Osteoblast (primary cell): ENCODE data around the gene NOS2. TPM values are rescaled to one million over a fixed set of nuclear protein-coding genes. Genes with fewer than 3 reads are reported as not detected.

ENCODE experiments used
- DNase-seq: peaks from one replicate; pipeline ENCODE4 v3.0.0; 2011; ENCODE audit warnings: low spot score, mixed read lengths; ENCODE audit not compliant: insufficient read length; ENCODE audit errors: missing footprints
- H2AFZ ChIP-seq: 2 replicates; pipeline ENCODE4 v1.6.0; 2011; ENCODE audit warnings: mild to moderate bottlenecking, low read length
- H3K27ac ChIP-seq: 2 replicates; pipeline ENCODE4 v1.5.1; 2011; ENCODE audit warnings: mild to moderate bottlenecking, low read depth, low read length, moderate library complexity
- H3K27me3 ChIP-seq: 2 replicates; pipeline ENCODE4 v1.6.0; 2012; ENCODE audit warnings: mild to moderate bottlenecking, control low read depth, inconsistent platforms, low read length, moderate library complexity; ENCODE audit not compliant: insufficient read depth
- H3K36me3 ChIP-seq: 2 replicates; pipeline ENCODE4 v1.5.1; 2011; ENCODE audit warnings: mild to moderate bottlenecking, low read length, control low read depth, moderate library complexity; ENCODE audit not compliant: insufficient read depth
- H3K4me1 ChIP-seq: 2 replicates; pipeline ENCODE4 v1.5.1; 2011; ENCODE audit warnings: mild to moderate bottlenecking, low read length, control low read depth, moderate library complexity; ENCODE audit not compliant: insufficient read depth
- H3K4me2 ChIP-seq: 2 replicates; pipeline ENCODE4 v1.6.0; 2011; ENCODE audit warnings: mild to moderate bottlenecking, low read length; ENCODE audit not compliant: insufficient read depth
- H3K4me3 ChIP-seq: fragments of 200-600 bp; sonication (generic); 3 replicates; pipeline ENCODE4 v1.5.1; 2012; ENCODE audit warnings: mild to moderate bottlenecking, low read length, inconsistent platforms; ENCODE audit not compliant: insufficient read depth
- H3K79me2 ChIP-seq: 2 replicates; pipeline ENCODE4 v1.6.0; 2012; ENCODE audit warnings: mild to moderate bottlenecking, low read length, control low read depth, inconsistent platforms; ENCODE audit not compliant: insufficient read depth
- H3K9me3 ChIP-seq: 2 replicates; pipeline ENCODE4 v1.5.1; 2011; ENCODE audit warnings: low read depth, low read length, control low read depth
- H4K20me1 ChIP-seq: 2 replicates; pipeline ENCODE4 v1.6.0; 2012; ENCODE audit warnings: mild to moderate bottlenecking, low read length, control low read depth; ENCODE audit not compliant: insufficient read depth
- total RNA-seq: library from RNA; depleted of rRNA; stranded (reverse); fragments of >200 nt; gene quantifications from 2 replicates; pipeline ENCODE4 v1.2.3, GENCODE V29; 2012
- TF ChIP-seq, protein P1 (sequence below): IDR thresholded peaks from 2 replicates; pipeline ENCODE4 v1.5.1; 2011; ENCODE audit warnings: mild to moderate bottlenecking, low read depth, low read length, moderate library complexity; ENCODE audit errors: extremely low read depth

Gene NOS2
- total RNA-seq, 1 donor, result not detected

DNA sequence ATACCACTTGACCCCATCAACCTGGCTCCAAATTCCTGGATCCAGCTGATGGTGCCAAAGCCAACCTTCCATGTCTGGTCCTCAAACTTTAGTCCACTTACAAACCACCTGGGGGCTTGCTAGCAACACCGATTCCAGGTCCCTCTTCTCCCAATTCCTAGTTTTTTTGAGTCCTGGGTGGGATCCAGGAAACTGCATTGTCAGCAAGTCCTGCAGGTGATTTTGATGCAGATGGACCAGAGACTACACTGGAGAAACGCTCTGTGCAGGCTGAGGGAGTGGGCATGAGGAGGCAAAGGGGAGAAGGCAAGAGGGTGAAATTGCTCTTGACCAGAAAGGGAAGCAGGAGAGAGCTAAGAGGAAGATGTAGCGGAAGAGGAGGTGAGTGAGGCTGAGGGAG lies 21.0 kb upstream of the NOS2 start:
- H3K4me1 ChIP-seq, result no peaks in the 10 kb centered on the region
- H3K27me3 ChIP-seq, result no peaks in the 10 kb centered on the region
- no peak overlapping the region for H3K4me2 ChIP-seq
- H3K4me3 ChIP-seq, result no peak overlapping the region
- H3K36me3 ChIP-seq, result no peaks in the 10 kb centered on the region
- H3K9me3 ChIP-seq, result no peaks in the 10 kb centered on the region
- no peaks in the 10 kb centered on the region for H3K79me2 ChIP-seq
- no peak for DNase-seq
- no peaks in the 10 kb centered on the region for H4K20me1 ChIP-seq
- no peak overlapping the region for H2AFZ ChIP-seq
- H3K27ac ChIP-seq, result no peak overlapping the region
- TF ChIP-seq, protein P1, sequence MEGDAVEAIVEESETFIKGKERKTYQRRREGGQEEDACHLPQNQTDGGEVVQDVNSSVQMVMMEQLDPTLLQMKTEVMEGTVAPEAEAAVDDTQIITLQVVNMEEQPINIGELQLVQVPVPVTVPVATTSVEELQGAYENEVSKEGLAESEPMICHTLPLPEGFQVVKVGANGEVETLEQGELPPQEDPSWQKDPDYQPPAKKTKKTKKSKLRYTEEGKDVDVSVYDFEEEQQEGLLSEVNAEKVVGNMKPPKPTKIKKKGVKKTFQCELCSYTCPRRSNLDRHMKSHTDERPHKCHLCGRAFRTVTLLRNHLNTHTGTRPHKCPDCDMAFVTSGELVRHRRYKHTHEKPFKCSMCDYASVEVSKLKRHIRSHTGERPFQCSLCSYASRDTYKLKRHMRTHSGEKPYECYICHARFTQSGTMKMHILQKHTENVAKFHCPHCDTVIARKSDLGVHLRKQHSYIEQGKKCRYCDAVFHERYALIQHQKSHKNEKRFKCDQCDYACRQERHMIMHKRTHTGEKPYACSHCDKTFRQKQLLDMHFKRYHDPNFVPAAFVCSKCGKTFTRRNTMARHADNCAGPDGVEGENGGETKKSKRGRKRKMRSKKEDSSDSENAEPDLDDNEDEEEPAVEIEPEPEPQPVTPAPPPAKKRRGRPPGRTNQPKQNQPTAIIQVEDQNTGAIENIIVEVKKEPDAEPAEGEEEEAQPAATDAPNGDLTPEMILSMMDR, result no peak

DNA sequence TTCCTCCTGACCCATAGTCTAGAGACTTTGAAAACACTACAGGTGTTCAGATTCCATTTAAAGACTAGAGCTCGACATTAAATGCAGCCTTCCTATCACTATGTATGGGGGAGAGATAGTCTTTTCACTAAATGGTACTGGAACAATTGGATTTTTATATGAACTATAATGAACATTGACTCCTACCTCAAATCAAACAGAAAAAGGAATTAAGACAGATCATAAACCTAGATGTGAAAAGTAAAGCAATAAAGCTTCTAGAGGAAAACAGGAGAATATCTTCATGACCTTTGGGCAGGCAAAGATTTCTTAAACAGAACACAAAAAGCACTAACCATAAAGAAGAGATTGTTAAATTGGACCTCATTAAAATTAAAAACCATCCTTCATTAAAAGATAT lies 18.8 kb upstream of the NOS2 start:
- no peak for DNase-seq
- H3K4me2 ChIP-seq, result no peak overlapping the region
- H3K4me3 ChIP-seq, result no peak overlapping the region
- no peak overlapping the region for H2AFZ ChIP-seq
- no peaks in the 10 kb centered on the region for H3K4me1 ChIP-seq
- TF ChIP-seq, protein P1, result no peak
- no peaks in the 10 kb centered on the region for H3K9me3 ChIP-seq
- H3K27ac ChIP-seq, result no peak overlapping the region
- H3K27me3 ChIP-seq, result no peaks in the 10 kb centered on the region
- no peaks in the 10 kb centered on the region for H3K79me2 ChIP-seq
- H3K36me3 ChIP-seq, result no peaks in the 10 kb centered on the region
- H4K20me1 ChIP-seq, result no peaks in the 10 kb centered on the region

DNA sequence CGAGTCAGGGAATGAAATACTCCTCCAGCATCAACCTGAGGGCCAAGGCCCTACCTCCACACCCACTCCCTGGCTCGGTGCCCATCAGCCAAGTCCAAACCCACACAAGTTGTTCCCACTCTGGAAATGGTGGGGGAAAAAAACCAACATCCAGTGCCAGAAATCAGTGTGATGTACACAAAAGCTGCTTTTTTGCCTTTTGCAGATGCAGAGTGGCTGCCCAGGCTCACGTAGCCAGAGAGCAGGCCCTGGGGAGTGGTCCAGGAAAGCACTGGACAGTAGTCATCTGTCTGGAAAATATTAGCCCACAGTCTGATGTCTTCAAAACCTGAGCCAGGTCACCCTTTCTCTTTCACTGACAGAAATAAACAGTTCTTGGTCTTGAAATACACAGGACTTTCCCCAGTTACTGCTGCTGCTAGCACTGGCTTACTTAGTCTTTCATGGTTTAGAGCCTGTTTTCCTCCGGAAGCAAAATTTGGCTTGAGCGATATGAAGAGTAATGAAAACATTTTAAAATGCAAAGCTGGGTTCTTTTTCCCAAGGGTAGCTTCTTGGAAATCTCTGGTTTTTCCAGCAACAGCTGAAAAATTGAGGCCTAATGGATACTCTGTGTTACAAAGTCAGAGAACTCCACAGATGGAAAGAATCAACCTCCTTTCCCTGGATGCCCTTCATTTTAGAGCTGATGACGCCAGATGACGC lies 18.2 kb upstream of the NOS2 start:
- no peaks in the 10 kb centered on the region for H3K27me3 ChIP-seq
- no peaks in the 10 kb centered on the region for H3K4me1 ChIP-seq
- no peaks in the 10 kb centered on the region for H4K20me1 ChIP-seq
- no peak overlapping the region for H3K27ac ChIP-seq
- no peak for DNase-seq
- TF ChIP-seq, protein P1, result no peak
- no peaks in the 10 kb centered on the region for H3K79me2 ChIP-seq
- no peaks in the 10 kb centered on the region for H3K36me3 ChIP-seq
- no peaks in the 10 kb centered on the region for H3K9me3 ChIP-seq
- no peak overlapping the region for H3K4me3 ChIP-seq
- H3K4me2 ChIP-seq, result no peak overlapping the region
- H2AFZ ChIP-seq, result no peak overlapping the region

DNA sequence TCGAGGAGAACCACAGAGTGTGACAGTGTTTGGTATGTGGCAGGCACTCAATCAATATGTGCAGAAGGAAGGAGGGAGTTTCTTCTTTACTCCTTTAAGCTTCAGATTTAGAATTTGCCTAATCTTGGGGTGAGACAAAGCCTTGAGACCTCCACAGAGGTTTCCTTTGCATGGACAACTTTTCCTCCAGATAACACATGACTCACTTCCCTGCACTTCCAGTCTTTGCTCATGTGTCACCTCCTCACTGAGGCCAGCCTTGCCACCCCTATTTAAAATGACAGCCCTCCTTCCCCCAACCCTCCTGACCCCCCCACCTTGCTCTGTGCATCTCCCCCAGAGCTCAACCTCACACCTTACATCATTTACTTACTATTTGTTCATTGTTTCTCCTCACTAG lies 17.4 kb upstream of the NOS2 start:
- Histone ChIP-seq H4K20me1 (no peaks in the 10 kb centered on the region), H3K4me1 (no peaks in the 10 kb centered on the region), H3K4me3 (no peak overlapping the region), H3K9me3 (no peaks in the 10 kb centered on the region), H2AFZ (no peak overlapping the region), H3K79me2 (no peaks in the 10 kb centered on the region), H3K27me3 (no peaks in the 10 kb centered on the region), H3K27ac (no peak overlapping the region), H3K36me3 (no peaks in the 10 kb centered on the region), H3K4me2 (no peak overlapping the region)
- TF ChIP-seq, protein P1, result no peak
- DNase-seq, result peak; percentile 53
